ENCODE data around the gene SZRD1. TPM values are rescaled to one million over a fixed set of nuclear protein-coding genes. Genes with fewer than 3 reads are reported as not detected.
A peak's percentile ranks its signal among the peaks of the same experiment; 100 is the strongest.

The SZRD1 gene
- total and polyA plus RNA-seq, 2 donors (not counting 1 experiment from before 2014, with no cell fraction given): 30.1 to 95.1 TPM

DNA sequence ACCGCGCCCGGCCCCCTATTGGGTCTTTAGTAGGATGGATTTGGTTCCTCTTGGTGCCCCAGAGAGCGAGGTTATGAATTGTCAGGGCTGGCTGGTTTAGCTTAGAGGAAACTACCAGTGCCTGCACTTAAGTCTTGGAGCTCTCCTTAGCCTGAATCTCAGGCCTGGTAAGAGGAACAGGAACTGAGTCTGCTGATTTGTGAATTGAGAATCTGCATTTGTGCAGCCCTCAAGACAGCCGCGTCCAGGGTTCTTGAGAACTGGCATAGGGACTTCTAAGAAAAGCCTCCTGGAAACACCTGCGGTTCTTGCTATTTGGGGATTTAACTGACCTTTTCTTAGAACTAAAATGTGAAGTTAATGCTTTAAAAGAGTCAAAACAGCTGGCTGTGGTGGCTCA is 75.2 kb downstream of the SZRD1 start:
- Histone ChIP-seq H3K36me3 (ENCODE audit: control insufficient read depth, insufficient read depth, low read length) (peaks cover 8% of the 10 kb centered on the region), H2AFZ (ENCODE audit: low read length) (no peak overlapping the region), H3K27me3 (ENCODE audit: control insufficient read depth, insufficient read depth, low read length) (no peaks in the 10 kb centered on the region), H3K27ac (ENCODE audit: insufficient read depth, low read length) (no peak overlapping the region), H3K4me2 (ENCODE audit: extremely low read depth, insufficient read depth, low read length) (no peak overlapping the region), H3K4me1 (ENCODE audit: control insufficient read depth, extremely low read depth, insufficient read depth, low read length) (peaks cover 8% of the 10 kb centered on the region), H4K20me1 (ENCODE audit: control insufficient read depth, extremely low read depth, insufficient read depth, low read length) (no peaks in the 10 kb centered on the region), H3K4me3 (replicated peaks in 1 of 4; ENCODE audit: control extremely low read depth in 1 of 4, insufficient read depth in 1 of 4, low read depth in 3 of 4, low read length in 4 of 4) (no peak overlapping the region), H3K9ac (ENCODE audit: insufficient read depth, low read length) (no peak overlapping the region), H3K79me2 (ENCODE audit: control insufficient read depth, insufficient read depth, low read length) (peaks cover 36% of the 10 kb centered on the region), H3K9me3 (ENCODE audit: control insufficient read depth, insufficient read depth, low read depth, low read length) (no peaks in the 10 kb centered on the region)
- no peak for TF ChIP-seq EZH2 (IDR thresholded peaks at IDR 0.05; ENCODE audit: low read length, missing control alignments)
- TF ChIP-seq, protein P1, sequence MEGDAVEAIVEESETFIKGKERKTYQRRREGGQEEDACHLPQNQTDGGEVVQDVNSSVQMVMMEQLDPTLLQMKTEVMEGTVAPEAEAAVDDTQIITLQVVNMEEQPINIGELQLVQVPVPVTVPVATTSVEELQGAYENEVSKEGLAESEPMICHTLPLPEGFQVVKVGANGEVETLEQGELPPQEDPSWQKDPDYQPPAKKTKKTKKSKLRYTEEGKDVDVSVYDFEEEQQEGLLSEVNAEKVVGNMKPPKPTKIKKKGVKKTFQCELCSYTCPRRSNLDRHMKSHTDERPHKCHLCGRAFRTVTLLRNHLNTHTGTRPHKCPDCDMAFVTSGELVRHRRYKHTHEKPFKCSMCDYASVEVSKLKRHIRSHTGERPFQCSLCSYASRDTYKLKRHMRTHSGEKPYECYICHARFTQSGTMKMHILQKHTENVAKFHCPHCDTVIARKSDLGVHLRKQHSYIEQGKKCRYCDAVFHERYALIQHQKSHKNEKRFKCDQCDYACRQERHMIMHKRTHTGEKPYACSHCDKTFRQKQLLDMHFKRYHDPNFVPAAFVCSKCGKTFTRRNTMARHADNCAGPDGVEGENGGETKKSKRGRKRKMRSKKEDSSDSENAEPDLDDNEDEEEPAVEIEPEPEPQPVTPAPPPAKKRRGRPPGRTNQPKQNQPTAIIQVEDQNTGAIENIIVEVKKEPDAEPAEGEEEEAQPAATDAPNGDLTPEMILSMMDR (conservative IDR thresholded peaks at IDR 0.05 in 1 of 2, IDR thresholded peaks at IDR 0.05 in 1 of 2; ENCODE audit: low read depth in 1 of 2, low read length in 2 of 2): no peak
- DNase-seq (ENCODE audit: low read depth in 2 of 2): no peak

DNA sequence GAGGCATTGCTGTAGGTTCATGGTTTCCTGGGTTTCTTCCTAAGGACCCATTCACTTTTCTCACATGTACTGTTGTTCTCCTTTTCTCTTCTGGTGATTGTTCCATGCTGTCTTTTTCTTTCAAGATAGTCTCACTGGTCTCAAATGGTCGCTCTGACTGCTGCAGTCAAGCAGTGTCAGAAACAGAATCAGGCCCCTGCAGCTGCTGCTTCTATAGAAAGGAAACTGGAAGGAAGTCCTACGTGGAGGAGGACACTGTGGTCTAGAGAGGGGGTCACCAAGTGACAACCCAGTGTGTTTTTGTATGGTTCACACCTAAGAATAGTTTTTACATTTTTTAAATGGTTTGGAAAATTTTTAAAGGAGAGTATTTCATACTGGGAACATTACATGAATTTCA is 75.9 kb downstream of the SZRD1 start:
- Histone ChIP-seq H2AFZ (ENCODE audit: low read length) (no peak overlapping the region), H3K4me1 (ENCODE audit: control insufficient read depth, extremely low read depth, insufficient read depth, low read length) (peaks cover 8% of the 10 kb centered on the region), H3K9ac (ENCODE audit: insufficient read depth, low read length) (no peak overlapping the region), H3K27me3 (ENCODE audit: control insufficient read depth, insufficient read depth, low read length) (no peaks in the 10 kb centered on the region), H4K20me1 (ENCODE audit: control insufficient read depth, extremely low read depth, insufficient read depth, low read length) (no peaks in the 10 kb centered on the region), H3K4me2 (ENCODE audit: extremely low read depth, insufficient read depth, low read length) (no peak overlapping the region), H3K79me2 (ENCODE audit: control insufficient read depth, insufficient read depth, low read length) (peaks cover 36% of the 10 kb centered on the region), H3K9me3 (ENCODE audit: control insufficient read depth, insufficient read depth, low read depth, low read length) (no peaks in the 10 kb centered on the region), H3K27ac (ENCODE audit: insufficient read depth, low read length) (no peak overlapping the region), H3K4me3 (replicated peaks in 1 of 4; ENCODE audit: control extremely low read depth in 1 of 4, insufficient read depth in 1 of 4, low read depth in 3 of 4, low read length in 4 of 4) (no peak overlapping the region), H3K36me3 (ENCODE audit: control insufficient read depth, insufficient read depth, low read length) (peaks cover 11% of the 10 kb centered on the region)
- DNase-seq (ENCODE audit: low read depth in 2 of 2): no peak
- no peak for TF ChIP-seq EZH2 (IDR thresholded peaks at IDR 0.05; ENCODE audit: low read length, missing control alignments)
- TF ChIP-seq, protein P1 (conservative IDR thresholded peaks at IDR 0.05 in 1 of 2, IDR thresholded peaks at IDR 0.05 in 1 of 2; ENCODE audit: low read depth in 1 of 2, low read length in 2 of 2): no peak

DNA sequence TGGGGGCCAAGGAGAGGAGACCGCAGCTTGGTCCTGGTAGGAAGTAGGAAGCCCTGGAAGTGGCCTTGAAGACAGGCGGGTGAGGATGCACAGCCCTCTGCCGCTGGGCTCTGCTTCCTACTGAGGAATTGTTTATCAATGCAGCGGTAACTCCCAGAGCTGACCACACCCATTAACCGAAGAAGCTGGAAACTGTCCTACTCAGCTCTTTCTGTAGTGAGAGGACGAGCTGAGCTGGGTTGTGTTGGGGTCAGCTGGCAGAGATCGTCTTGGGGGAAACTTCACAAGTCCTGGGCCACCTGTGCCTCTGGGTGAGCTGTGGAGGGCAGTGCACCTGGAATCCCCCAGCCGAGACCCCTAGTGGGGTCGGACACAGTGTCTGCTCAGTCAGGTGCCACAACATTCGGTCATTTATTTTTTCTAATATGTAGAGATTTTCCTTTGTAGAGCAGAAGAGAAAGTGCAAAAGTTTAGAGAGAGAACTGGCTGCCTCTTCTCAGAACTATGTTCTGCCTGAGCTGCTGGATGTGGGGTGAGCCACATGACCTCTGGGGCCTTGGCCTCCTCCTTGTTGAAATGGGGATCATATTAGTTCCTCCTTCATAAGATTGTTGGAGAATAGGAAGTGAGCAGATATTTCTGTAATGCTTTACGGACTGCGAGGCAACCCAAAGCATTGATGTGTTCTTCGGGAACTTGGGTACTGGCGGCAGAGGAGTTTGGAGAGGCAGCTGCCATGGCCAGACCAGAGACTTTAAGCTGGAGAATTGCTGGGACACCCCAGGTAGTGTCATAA is 77.1 kb downstream of the SZRD1 start:
- no peaks in the 10 kb centered on the region for H3K27me3 ChIP-seq (ENCODE audit: control insufficient read depth, insufficient read depth, low read length)
- H3K36me3 ChIP-seq (ENCODE audit: control insufficient read depth, insufficient read depth, low read length): peaks cover 22% of the 10 kb centered on the region
- peak overlapping the region; percentile 29 for H3K4me2 ChIP-seq (ENCODE audit: extremely low read depth, insufficient read depth, low read length)
- no peak overlapping the region for H3K9ac ChIP-seq (ENCODE audit: insufficient read depth, low read length)
- H3K79me2 ChIP-seq (ENCODE audit: control insufficient read depth, insufficient read depth, low read length): peaks cover 36% of the 10 kb centered on the region
- H3K27ac ChIP-seq (ENCODE audit: insufficient read depth, low read length): no peak overlapping the region
- H4K20me1 ChIP-seq (ENCODE audit: control insufficient read depth, extremely low read depth, insufficient read depth, low read length): no peaks in the 10 kb centered on the region
- TF ChIP-seq EZH2 (IDR thresholded peaks at IDR 0.05; ENCODE audit: low read length, missing control alignments): no peak
- TF ChIP-seq, protein P1 (conservative IDR thresholded peaks at IDR 0.05 in 1 of 2, IDR thresholded peaks at IDR 0.05 in 1 of 2; ENCODE audit: low read depth in 1 of 2, low read length in 2 of 2): no peak
- no peak overlapping the region for H3K4me3 ChIP-seq (replicated peaks in 1 of 4; ENCODE audit: control extremely low read depth in 1 of 4, insufficient read depth in 1 of 4, low read depth in 3 of 4, low read length in 4 of 4)
- DNase-seq (ENCODE audit: low read depth in 2 of 2): no peak
- peaks cover 8% of the 10 kb centered on the region for H3K4me1 ChIP-seq (ENCODE audit: control insufficient read depth, extremely low read depth, insufficient read depth, low read length)
- H2AFZ ChIP-seq (ENCODE audit: low read length): no peak overlapping the region
- H3K9me3 ChIP-seq (ENCODE audit: control insufficient read depth, insufficient read depth, low read depth, low read length): no peaks in the 10 kb centered on the region

Data from fibroblast of lung (primary cell).